Measurements from ENCODE around the gene WNT3. TPM values are rescaled to one million over a fixed set of nuclear protein-coding genes. Genes with fewer than 3 reads are reported as not detected.
"Not testable (repeated sequence)": the region's sequence is repeated elsewhere in the genome, so short reads cannot be mapped to it uniquely, and the experiment has no call there.

Gene WNT3
- total RNA-seq, 4 donors from 2014 or later = 26.7 to 57.9 (median 46.6) TPM

DNA sequence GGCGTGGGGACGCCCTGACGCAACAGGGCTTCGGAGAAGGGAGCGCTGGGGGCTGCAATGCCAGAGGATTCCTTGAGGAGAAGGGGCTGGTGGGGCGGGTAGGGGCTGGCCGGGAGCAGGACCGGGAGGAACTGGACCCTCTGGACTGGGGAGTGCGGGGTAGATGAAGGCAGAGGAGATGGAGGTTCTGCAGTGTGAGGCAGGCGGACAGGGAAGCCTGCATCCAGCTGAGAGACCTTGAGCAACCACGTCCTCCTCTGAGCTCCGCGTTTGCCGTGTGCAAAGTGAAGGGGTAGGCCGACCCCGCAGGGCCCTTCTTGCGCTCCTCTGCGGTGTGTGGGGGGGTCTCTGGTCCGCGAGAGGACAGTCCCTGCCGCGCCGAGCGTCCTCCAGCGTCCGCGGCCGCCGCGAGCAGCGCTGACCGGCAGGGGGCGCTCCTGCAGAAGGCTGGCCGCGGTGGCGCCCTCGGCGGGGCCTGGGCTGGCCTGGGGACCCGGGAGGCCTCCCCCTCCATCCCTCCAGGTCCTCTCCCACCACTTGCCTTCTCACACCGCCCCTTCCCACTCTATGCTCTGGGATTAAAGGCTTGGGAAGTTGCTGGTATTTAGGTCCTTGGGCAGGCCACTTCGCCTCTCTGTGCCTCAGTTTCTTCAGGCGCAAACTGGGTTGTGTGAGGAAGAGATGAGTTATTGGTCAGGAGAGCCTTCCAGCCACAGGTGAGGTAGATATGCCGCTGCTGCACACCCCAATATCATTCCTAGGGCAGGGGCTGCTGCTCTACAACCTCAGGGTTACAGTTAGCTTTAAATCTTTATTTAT is 23.3 kb upstream of the WNT3 start:
- 20 to 30% methylated on average over 30 to 40 of the region's 43 CpGs for WGBS, 2 donors
- TF ChIP-seq, protein P1, sequence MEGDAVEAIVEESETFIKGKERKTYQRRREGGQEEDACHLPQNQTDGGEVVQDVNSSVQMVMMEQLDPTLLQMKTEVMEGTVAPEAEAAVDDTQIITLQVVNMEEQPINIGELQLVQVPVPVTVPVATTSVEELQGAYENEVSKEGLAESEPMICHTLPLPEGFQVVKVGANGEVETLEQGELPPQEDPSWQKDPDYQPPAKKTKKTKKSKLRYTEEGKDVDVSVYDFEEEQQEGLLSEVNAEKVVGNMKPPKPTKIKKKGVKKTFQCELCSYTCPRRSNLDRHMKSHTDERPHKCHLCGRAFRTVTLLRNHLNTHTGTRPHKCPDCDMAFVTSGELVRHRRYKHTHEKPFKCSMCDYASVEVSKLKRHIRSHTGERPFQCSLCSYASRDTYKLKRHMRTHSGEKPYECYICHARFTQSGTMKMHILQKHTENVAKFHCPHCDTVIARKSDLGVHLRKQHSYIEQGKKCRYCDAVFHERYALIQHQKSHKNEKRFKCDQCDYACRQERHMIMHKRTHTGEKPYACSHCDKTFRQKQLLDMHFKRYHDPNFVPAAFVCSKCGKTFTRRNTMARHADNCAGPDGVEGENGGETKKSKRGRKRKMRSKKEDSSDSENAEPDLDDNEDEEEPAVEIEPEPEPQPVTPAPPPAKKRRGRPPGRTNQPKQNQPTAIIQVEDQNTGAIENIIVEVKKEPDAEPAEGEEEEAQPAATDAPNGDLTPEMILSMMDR (IDR thresholded peaks at IDR 0.05) = no peak
- no peak for TF ChIP-seq POLR2A (IDR thresholded peaks at IDR 0.05)
- intact Hi-C loops (cut with DNase I; ENCODE audit: low total_unique reads) = no loop called here
- no peak overlapping the region for H3K4me3 ChIP-seq (ENCODE audit: low read depth, poor library complexity, severe bottlenecking)
- no peak for DNase-seq (ENCODE audit: low spot score in 2 of 2)

DNA sequence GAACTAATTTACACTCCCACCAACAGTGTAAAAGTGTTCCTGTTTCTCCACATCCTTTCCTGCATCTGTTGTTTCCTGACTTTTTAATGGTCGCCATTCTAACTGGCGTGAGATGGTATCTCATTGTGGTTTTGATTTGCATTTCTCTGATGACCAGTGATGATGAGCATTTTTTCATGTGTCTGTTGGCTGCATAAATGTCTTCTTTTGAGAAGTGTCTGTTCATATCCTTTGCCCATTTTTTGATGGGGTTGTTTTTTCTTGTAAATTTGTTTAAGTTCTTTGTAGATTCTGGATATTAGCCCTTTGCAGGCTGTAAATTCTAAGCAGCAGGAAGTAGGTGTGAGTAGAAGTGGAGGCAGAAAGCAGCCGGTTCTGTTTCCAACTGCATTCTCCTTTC is 22.1 kb upstream of the WNT3 start:
- WGBS, 2 donors = 59 to 65% methylated on average over 3 of the region's 3 CpGs
- H3K4me3 ChIP-seq (ENCODE audit: low read depth, poor library complexity, severe bottlenecking); DNase-seq (ENCODE audit: low spot score in 2 of 2); intact Hi-C loops (cut with DNase I; ENCODE audit: low total_unique reads): not testable (repeated sequence)

DNA sequence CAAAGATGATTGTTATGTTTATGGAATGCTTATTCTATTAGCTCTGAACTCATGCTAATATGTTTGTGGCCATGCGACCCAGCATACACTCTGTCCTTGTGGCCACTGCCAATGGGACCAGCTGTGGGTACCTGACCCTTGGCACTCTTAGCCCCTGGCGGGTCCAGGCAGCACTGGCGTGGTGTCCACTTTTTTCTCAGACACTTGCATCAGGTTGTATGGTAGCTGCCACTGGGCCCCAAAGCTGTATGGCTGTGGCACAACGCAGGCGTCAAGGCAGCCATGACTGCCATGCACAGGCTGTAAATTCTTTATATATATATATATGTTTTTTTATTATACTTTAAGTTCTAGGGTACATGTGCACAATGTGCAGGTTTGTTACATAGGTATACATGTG is 20.7 kb upstream of the WNT3 start:
- DNase-seq (ENCODE audit: low spot score in 2 of 2) = no peak
- TF ChIP-seq, protein P1 (IDR thresholded peaks at IDR 0.05) = no peak
- H3K4me3 ChIP-seq (ENCODE audit: low read depth, poor library complexity, severe bottlenecking) = no peak overlapping the region
- intact Hi-C loops (cut with DNase I; ENCODE audit: low total_unique reads) = no loop called here
- WGBS, 2 donors = 92 to 97% methylated on average over 5 of the region's 5 CpGs

DNA sequence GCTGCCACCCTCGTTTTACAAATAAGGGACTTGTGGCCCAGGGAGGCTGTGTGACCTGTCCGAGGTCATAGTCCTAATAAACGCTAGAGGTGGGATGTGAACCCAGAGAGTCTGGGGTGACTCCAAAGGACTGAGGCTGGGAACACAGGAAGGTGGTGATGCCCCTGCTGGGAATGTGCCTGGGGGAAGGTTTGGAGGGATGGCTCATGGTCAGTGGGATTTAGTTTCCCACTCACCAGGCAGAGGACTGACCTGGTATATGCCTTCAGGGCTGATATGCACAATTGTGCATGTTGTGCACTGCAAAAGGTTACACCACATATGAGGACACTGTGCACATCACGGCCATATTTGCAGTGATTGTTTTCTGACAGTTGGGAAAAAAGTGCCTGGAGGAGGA is 19.0 kb upstream of the WNT3 start:
- no peak overlapping the region for H3K4me3 ChIP-seq (ENCODE audit: low read depth, poor library complexity, severe bottlenecking)
- TF ChIP-seq, protein P1 (IDR thresholded peaks at IDR 0.05) = no peak
- TF ChIP-seq POLR2A (IDR thresholded peaks at IDR 0.05) = no peak
- no peak for DNase-seq (ENCODE audit: low spot score in 2 of 2)
- intact Hi-C loops (cut with DNase I; ENCODE audit: low total_unique reads) = no loop called here
- WGBS, 2 donors = 75 to 81% methylated on average over 4 of the region's 4 CpGs

DNA sequence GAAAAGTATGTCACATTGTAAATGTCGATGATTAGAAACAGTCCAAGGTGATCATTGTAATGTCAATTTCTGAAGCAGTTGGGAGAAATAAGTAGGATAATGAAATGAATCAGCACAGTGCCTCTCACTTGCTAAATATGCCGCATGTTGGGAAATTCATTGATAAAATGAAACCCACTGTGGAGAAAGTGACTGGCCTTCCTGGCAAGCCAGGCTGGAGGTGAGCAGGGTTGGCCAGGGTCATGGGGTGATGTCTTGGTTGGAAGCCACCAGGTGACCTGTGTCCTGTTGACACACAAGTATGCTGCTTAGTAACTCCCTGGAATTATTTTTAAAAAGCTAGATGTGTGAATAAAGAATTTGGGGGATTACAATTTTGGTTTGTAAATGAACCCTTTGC is 18.0 kb upstream of the WNT3 start:
- TF ChIP-seq, protein P1 (IDR thresholded peaks at IDR 0.05) = no peak
- no peak for TF ChIP-seq POLR2A (IDR thresholded peaks at IDR 0.05)
- DNase-seq (ENCODE audit: low spot score in 2 of 2) = no peak
- WGBS, 2 donors = 73 to 81% methylated on average over 2 of the region's 2 CpGs
- H3K4me3 ChIP-seq (ENCODE audit: low read depth, poor library complexity, severe bottlenecking) = no peak overlapping the region
- intact Hi-C loops (cut with DNase I; ENCODE audit: low total_unique reads) = no loop called here

DNA sequence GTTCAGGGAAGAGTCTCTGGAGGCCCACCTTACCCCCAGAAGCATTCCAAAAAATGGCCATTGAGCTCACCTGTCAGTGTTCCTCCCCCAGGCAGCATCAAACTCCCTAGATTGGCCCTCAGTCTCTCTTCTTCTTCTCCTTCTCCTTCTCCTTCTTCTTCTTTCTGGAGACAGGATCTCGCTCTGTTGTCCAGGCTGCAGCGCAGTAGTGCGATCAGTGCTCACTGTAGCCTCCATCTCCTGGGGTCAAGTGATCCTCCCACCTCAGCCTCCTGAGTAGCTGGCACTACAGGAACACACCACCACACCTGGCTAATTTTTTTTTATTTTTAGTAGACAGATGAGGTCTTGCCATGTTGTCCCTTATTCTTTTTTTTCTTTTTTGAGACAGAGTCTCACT is 16.4 kb upstream of the WNT3 start:
- WGBS, 2 donors = 99 to 100% methylated on average over 3 of the region's 3 CpGs
- intact Hi-C loops (cut with DNase I; ENCODE audit: low total_unique reads) = no loop called here
- H3K4me3 ChIP-seq (ENCODE audit: low read depth, poor library complexity, severe bottlenecking) = no peak overlapping the region
- TF ChIP-seq POLR2A (IDR thresholded peaks at IDR 0.05) = no peak
- TF ChIP-seq, protein P1 (IDR thresholded peaks at IDR 0.05) = no peak
- no peak for DNase-seq (ENCODE audit: low spot score in 2 of 2)

All from lower leg skin (tissue), 4 donors.